ENCODE data around the gene SLC2A10. TPM values are rescaled to one million over a fixed set of nuclear protein-coding genes. Genes with fewer than 3 reads are reported as not detected.

SLC2A10 gene
- total and polyA plus RNA-seq, 10 of the 15 experiments (the other 5 are each of a cell fraction or from before 2014, with no cell fraction given), result not detected

- no TSS peak for BruUV-seq (replicated peaks)
- H3K4me3 ChIP-seq, result no peak overlapping the region
- CTCF ChIA-PET, result interaction anchor here (1.2 to 11.6 kb wide), 11 partner anchors 11 to 161 kb away, joined by 3 to 114 read pairs (median 4); no protein-coding TSS in a partner anchor
- H3K27ac ChIP-seq (ENCODE audit: control insufficient read depth, insufficient read depth), result no peak overlapping the region
- SMC1A ChIA-PET (ENCODE audit: uncharacterized antibody, unreplicated experiment), result interaction anchor here (0.7 to 5.3 kb wide), 12 partner anchors 12 to 160 kb away, joined by 3 to 43 read pairs (median 4); partner anchors contain the start of gene OCSTAMP
- no peaks in the 10 kb centered on the region for H3K9me3 ChIP-seq (replicated peaks; ENCODE audit: control insufficient read depth, insufficient read depth, low read length)
- H3K27me3 ChIP-seq (replicated peaks in 1 of 2; ENCODE audit: control insufficient read depth in 2 of 2, insufficient read depth in 2 of 2, low read length in 1 of 2), result no peaks in the 10 kb centered on the region
- DNase-seq (ENCODE audit: low read depth, low spot score) (no peak), ATAC-seq (no peak), FAIRE-seq (no peak)
- H3K4me1 ChIP-seq (ENCODE audit: control insufficient read depth, insufficient read depth, low read length), result peaks cover 13% of the 10 kb centered on the region
- peaks cover 0 to 11% of the 10 kb centered on the region in 2 experiments; a peak in 1 of 4 replicates for H3K36me3 ChIP-seq (ENCODE audit: control insufficient read depth in 2 of 2, insufficient read depth in 2 of 2, low read length in 1 of 2)
- in situ Hi-C loops (cut with MboI) (loop anchor here (5.0 to 10.0 kb wide), 2 partner anchors 127 to 160 kb away; partner anchors contain the start of gene OCSTAMP), intact Hi-C loops (cut with micrococcal nuclease; ENCODE audit: unreplicated experiment) (loop anchor here (5.0 kb wide), 1 partner anchor 140 kb away; no protein-coding TSS in a partner anchor)
- RAD21 ChIA-PET (ENCODE audit: unreplicated experiment), result interaction anchor here (1.7 to 4.0 kb wide), 3 partner anchors 130 to 160 kb away, joined by 4 to 19 read pairs (median 9); no protein-coding TSS in a partner anchor
- H3K9ac ChIP-seq (ENCODE audit: control insufficient read depth, insufficient read depth, low read length), result no peak overlapping the region
- H3K4me2 ChIP-seq (ENCODE audit: control insufficient read depth, insufficient read depth), result no peak overlapping the region
- peaks cover 6% of the 10 kb centered on the region; the same call in 1 of the 2 replicates for H4K20me1 ChIP-seq (ENCODE audit: control insufficient read depth, insufficient read depth)
- WGBS (ENCODE audit: insufficient coverage, insufficient replicate concordance, low lambda C conversion rate, missing lambda C conversion rate), result 97% methylated on average over 9 of the region's 9 CpGs
- peaks cover 16% of the 10 kb centered on the region for H3K79me2 ChIP-seq (ENCODE audit: control insufficient read depth, insufficient read depth, low read length)
- no peak overlapping the region for H2AFZ ChIP-seq (ENCODE audit: control insufficient read depth, low read depth, low read length)
- peak; percentile 47 for TF ChIP-seq ZBTB40 (IDR thresholded peaks at IDR 0.05; ENCODE audit: borderline replicate concordance)
- no peak for TF ChIP-seq WRNIP1 (IDR thresholded peaks at IDR 0.05; ENCODE audit: borderline replicate concordance, low read depth, low read length)
- POLR2A ChIA-PET, result no interaction called here
These were observed 27.2 kb upstream of the SLC2A10 start for GRCh38 chr20:46682063-46682821.

All from GM12878 (cell line).